NCI-H2029 (cell line): ENCODE measurements around the gene RAD21L1.

ENCODE experiments used
- DNase-seq: peaks from one replicate; lab custom pipeline; 2025; lab: John Stamatoyannopoulos, UW

The RAD21L1 gene

GRCh38 chr20:1296117-1296610, 70.3 kb downstream of the RAD21L1 start:
- no peak for DNase-seq

GRCh38 chr20:1296922-1297321, 71.1 kb downstream of the RAD21L1 start:
- DNase-seq, result no peak

- no peak for DNase-seq
Observed at GRCh38 chr20:1297486-1297885, 71.6 kb downstream of the RAD21L1 start.

- no peak for DNase-seq
Observed at GRCh38 chr20:1298166-1298565, 72.3 kb downstream of the RAD21L1 start.

- no peak for DNase-seq
Observed at GRCh38 chr20:1298888-1299511, 73.2 kb downstream of the RAD21L1 start.

- peak; percentile 38 for DNase-seq
Observed at GRCh38 chr20:1299522-1299921, 73.7 kb downstream of the RAD21L1 start.

- DNase-seq, result peak; percentile 19
Observed at GRCh38 chr20:1300083-1300840, 74.4 kb downstream of the RAD21L1 start.

GRCh38 chr20:1301031-1301529, 75.2 kb downstream of the RAD21L1 start:
- peak; percentile 40 for DNase-seq

GRCh38 chr20:1302685-1303541, 77.1 kb downstream of the RAD21L1 start:
- peak; percentile 36 for DNase-seq

- DNase-seq, result no peak
Observed at GRCh38 chr20:1304710-1305515, 79.1 kb downstream of the RAD21L1 start.
